SW 1271 (cell line): ENCODE measurements around the gene PIK3CD.
A peak's percentile ranks its signal among the peaks of the same experiment; 100 is the strongest.
"Not testable (repeated sequence)": the region's sequence is repeated elsewhere in the genome, so short reads cannot be mapped to it uniquely, and the experiment has no call there.

Experiments used
- DNase-seq, 2 experiments: peaks; one replicate each; lab custom pipeline; 2025; lab: John Stamatoyannopoulos, UW

PIK3CD gene

GRCh38 chr1:9689971-9690381 is 38.4 kb downstream of the PIK3CD start:
- peak in 1 of 2 experiments; percentile 35 for DNase-seq

GRCh38 chr1:9690440-9691107 is 39.0 kb downstream of the PIK3CD start:
- DNase-seq: no peak

- no peak for DNase-seq
These were observed 39.5 kb downstream of the PIK3CD start for GRCh38 chr1:9691108-9691445.

- DNase-seq: no peak
These were observed 40.2 kb downstream of the PIK3CD start for GRCh38 chr1:9691691-9692090.

- no peak for DNase-seq
These were observed 45.3 kb downstream of the PIK3CD start for GRCh38 chr1:9696793-9697192.

GRCh38 chr1:9699361-9699760 is 47.8 kb downstream of the PIK3CD start:
- no peak for DNase-seq

GRCh38 chr1:9700340-9700739 is 48.8 kb downstream of the PIK3CD start:
- peak; percentile 39 to 68 for DNase-seq

- no peak for DNase-seq
These were observed 50.1 kb downstream of the PIK3CD start for GRCh38 chr1:9701665-9702064.

- no peak for DNase-seq
These were observed 51.6 kb downstream of the PIK3CD start for GRCh38 chr1:9703165-9703509.

- no peak for DNase-seq
These were observed 52.1 kb downstream of the PIK3CD start for GRCh38 chr1:9703681-9704080.

- peak in 1 of 2 experiments; percentile 12 for DNase-seq
These were observed 54.0 kb downstream of the PIK3CD start for GRCh38 chr1:9705337-9706093.

GRCh38 chr1:9706178-9706577 is 54.6 kb downstream of the PIK3CD start:
- no peak for DNase-seq

- no peak for DNase-seq
These were observed 58.5 kb downstream of the PIK3CD start for GRCh38 chr1:9710037-9710436.

GRCh38 chr1:9711466-9712020 is 60.0 kb downstream of the PIK3CD start:
- DNase-seq: no peak

GRCh38 chr1:9712767-9713166 is 61.2 kb downstream of the PIK3CD start:
- DNase-seq: not testable (repeated sequence)

- no peak for DNase-seq
These were observed 62.8 kb downstream of the PIK3CD start for GRCh38 chr1:9714257-9714718.

GRCh38 chr1:9715536-9716226 is 64.2 kb downstream of the PIK3CD start:
- no peak for DNase-seq

GRCh38 chr1:9716404-9717192 is 65.1 kb downstream of the PIK3CD start:
- DNase-seq: no peak

GRCh38 chr1:9717193-9718005 is 65.9 kb downstream of the PIK3CD start:
- DNase-seq: no peak

GRCh38 chr1:9718006-9718680 is 66.6 kb downstream of the PIK3CD start:
- DNase-seq: no peak
